OCI-LY1 (cell line): Measurements from ENCODE around the gene GNG4.

Source experiments
- H2AFZ ChIP-seq: fragments of 200-600 bp; sonication (generic), shearing (Covaris generic); 2 replicates; pipeline ENCODE4 v1.6.0; 2014; ENCODE audit warnings: antibody characterized with exemption, mild to moderate bottlenecking, low read length
- H3F3A ChIP-seq: fragments of 200-600 bp; sonication (generic), shearing (Covaris generic); 2 replicates; pipeline ENCODE4 v1.6.0; 2014; ENCODE audit warnings: mild to moderate bottlenecking, antibody characterized with exemption, low read length, moderate library complexity; ENCODE audit not compliant: insufficient read depth
- H3K27ac ChIP-seq: fragments of 200-600 bp; sonication (generic); 2 replicates; pipeline ENCODE4 v1.5.1; 2014; ENCODE audit warnings: low read length, mixed run types, mild to moderate bottlenecking, low read depth; ENCODE audit not compliant: poor library complexity, severe bottlenecking
- H3K27me3 ChIP-seq: fragments of 200-600 bp; sonication (generic); 2 replicates; pipeline ENCODE4 v1.6.0; 2014; ENCODE audit warnings: antibody characterized with exemption, mild to moderate bottlenecking, low read length, moderate library complexity; ENCODE audit not compliant: insufficient read depth
- H3K36me3 ChIP-seq: fragments of 200-600 bp; sonication (generic); 2 replicates; pipeline ENCODE4 v1.6.1; 2014; ENCODE audit warnings: mild to moderate bottlenecking, antibody characterized with exemption, low read length, moderate library complexity, mixed read lengths; ENCODE audit not compliant: insufficient read depth
- H3K4me1 ChIP-seq: fragments of 200-600 bp; sonication (generic); 2 replicates; pipeline ENCODE4 v1.5.1; 2014; ENCODE audit warnings: mild to moderate bottlenecking, low read length, moderate library complexity; ENCODE audit not compliant: insufficient read depth, severe bottlenecking
- H3K4me2 ChIP-seq: fragments of 200-600 bp; sonication (generic), shearing (Covaris generic); 2 replicates; pipeline ENCODE4 v1.6.1; 2014; ENCODE audit warnings: low read length
- H3K4me3 ChIP-seq: fragments of 200-600 bp; sonication (generic); 2 replicates; pipeline ENCODE4 v1.5.1; 2014; ENCODE audit warnings: low read length, low read depth, mild to moderate bottlenecking, mixed read lengths; ENCODE audit not compliant: poor library complexity, severe bottlenecking
- H3K79me2 ChIP-seq: fragments of 200-600 bp; shearing (Covaris generic); 2 replicates; pipeline ENCODE4 v1.6.1; 2016; ENCODE audit warnings: mixed run types, low read length, mixed read lengths; ENCODE audit not compliant: insufficient read depth
- H3K9ac ChIP-seq: fragments of 200-600 bp; sonication (generic), shearing (Covaris generic); 2 replicates; pipeline ENCODE4 v1.6.1; 2014; ENCODE audit warnings: mild to moderate bottlenecking, low read length, mixed read lengths
- H3K9me2 ChIP-seq: fragments of 200-600 bp; sonication (generic), shearing (Covaris generic); 2 replicates; pipeline ENCODE4 v1.6.1; 2014; ENCODE audit warnings: low read depth, mild to moderate bottlenecking, low read length, mixed read lengths
- H3K9me3 ChIP-seq: fragments of 200-600 bp; shearing (Covaris generic); 2 replicates; pipeline ENCODE4 v1.6.1; 2014; ENCODE audit warnings: low read length, mixed read lengths
- H4K20me1 ChIP-seq: fragments of 200-600 bp; sonication (generic), shearing (Covaris generic); 2 replicates; pipeline ENCODE4 v1.6.0; 2016; ENCODE audit warnings: mild to moderate bottlenecking, low read length; ENCODE audit not compliant: insufficient read depth
- EZH2 ChIP-seq: fragments of 200-600 bp; sonication (generic), shearing (Covaris generic); IDR thresholded peaks from 2 replicates; pipeline ENCODE4 v1.8.0; 2017; ENCODE audit warnings: borderline replicate concordance, mixed run types, mild to moderate bottlenecking, antibody characterized with exemption, low read length, moderate library complexity, mixed read lengths
- TF ChIP-seq, protein P1 (sequence below): fragments of 200-600 bp; sonication (generic), shearing (Covaris generic); IDR thresholded peaks from 2 replicates; pipeline ENCODE4 v1.5.1; 2017; ENCODE audit warnings: mild to moderate bottlenecking, antibody characterized with exemption, low read length, moderate library complexity, mixed read lengths

The GNG4 gene

DNA sequence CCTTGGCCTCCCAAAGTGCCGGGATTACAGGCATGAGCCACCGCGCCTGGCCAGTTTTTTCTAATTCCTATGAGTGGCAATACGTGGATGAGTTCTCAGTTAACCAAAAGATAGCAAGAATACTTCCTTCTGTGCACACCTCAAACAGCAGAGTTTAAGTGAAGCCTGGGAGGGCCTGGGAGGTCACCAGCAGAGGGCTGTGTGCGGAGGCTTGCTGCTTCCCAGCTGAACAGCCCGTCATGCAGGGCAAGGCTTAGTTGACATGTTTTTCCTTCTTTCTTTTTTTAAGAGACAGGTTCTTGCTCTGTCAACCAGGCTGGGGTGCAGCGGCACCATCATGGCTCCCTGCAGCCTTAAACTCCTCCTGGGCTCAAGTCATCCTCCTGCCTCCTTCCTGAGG, 17.8 kb downstream of the GNG4 start:
- Histone ChIP-seq H4K20me1 (no peaks in the 10 kb centered on the region), H3K27me3 (no peaks in the 10 kb centered on the region; the same call in 1 of the 2 replicates), H3K9me3 (no peaks in the 10 kb centered on the region), H3K4me1 (no peaks in the 10 kb centered on the region), H3K27ac (no peak overlapping the region), H3K79me2 (no peaks in the 10 kb centered on the region), H3F3A (no peaks in the 10 kb centered on the region), H3K9me2 (no peaks in the 10 kb centered on the region), H3K4me3 (no peak overlapping the region), H3K4me2 (no peak overlapping the region), H3K36me3 (no peaks in the 10 kb centered on the region), H2AFZ (no peak overlapping the region), H3K9ac (no peak overlapping the region)
- TF ChIP-seq, protein P1, sequence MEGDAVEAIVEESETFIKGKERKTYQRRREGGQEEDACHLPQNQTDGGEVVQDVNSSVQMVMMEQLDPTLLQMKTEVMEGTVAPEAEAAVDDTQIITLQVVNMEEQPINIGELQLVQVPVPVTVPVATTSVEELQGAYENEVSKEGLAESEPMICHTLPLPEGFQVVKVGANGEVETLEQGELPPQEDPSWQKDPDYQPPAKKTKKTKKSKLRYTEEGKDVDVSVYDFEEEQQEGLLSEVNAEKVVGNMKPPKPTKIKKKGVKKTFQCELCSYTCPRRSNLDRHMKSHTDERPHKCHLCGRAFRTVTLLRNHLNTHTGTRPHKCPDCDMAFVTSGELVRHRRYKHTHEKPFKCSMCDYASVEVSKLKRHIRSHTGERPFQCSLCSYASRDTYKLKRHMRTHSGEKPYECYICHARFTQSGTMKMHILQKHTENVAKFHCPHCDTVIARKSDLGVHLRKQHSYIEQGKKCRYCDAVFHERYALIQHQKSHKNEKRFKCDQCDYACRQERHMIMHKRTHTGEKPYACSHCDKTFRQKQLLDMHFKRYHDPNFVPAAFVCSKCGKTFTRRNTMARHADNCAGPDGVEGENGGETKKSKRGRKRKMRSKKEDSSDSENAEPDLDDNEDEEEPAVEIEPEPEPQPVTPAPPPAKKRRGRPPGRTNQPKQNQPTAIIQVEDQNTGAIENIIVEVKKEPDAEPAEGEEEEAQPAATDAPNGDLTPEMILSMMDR: 0 out of 2 replicates have a peak, but pooled peaks have one; percentile 5
- no peak for TF ChIP-seq EZH2

DNA sequence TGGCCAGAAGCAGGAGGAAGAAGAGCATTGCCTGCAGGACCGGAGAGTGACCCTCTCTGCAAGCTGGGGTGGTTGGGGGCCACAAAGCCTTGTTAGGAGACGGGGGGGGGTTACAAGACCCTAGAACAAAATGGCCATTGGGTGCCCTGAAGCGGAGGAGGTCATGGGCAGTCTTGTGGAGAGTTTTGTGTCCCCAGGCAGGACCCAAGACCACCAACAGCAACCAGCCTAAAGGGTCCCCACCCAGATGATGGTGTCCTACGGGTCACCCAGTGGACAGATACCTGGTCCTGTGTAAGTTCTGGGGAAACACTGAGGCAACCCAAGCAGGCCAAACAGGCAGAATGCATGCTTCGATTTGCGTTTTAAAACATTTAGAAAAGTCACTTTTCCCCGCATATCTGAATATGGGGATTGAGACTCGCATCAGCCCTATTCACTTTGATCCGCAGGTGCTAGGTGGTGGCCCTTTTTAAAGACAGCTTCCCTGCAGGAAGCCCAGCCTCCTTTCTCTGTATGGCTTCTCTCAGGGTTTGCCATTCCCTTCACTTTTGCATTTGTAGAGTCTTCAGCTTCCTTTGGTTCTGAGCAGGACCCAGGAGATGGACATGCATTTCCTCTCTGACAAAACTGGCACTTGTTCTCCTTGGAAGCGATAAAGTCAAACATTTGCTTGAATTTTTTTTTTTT, 21.1 kb downstream of the GNG4 start:
- Histone ChIP-seq H3K4me2 (no peak overlapping the region), H3K36me3 (no peaks in the 10 kb centered on the region), H2AFZ (no peak overlapping the region), H3K27ac (no peak overlapping the region), H3K4me3 (no peak overlapping the region), H3F3A (no peaks in the 10 kb centered on the region), H4K20me1 (no peaks in the 10 kb centered on the region), H3K9ac (no peak overlapping the region), H3K9me3 (no peaks in the 10 kb centered on the region), H3K9me2 (no peaks in the 10 kb centered on the region), H3K4me1 (no peaks in the 10 kb centered on the region), H3K27me3 (no peaks in the 10 kb centered on the region; the same call in 1 of the 2 replicates), H3K79me2 (no peaks in the 10 kb centered on the region)
- no peak for TF ChIP-seq EZH2
- TF ChIP-seq, protein P1: no peak

DNA sequence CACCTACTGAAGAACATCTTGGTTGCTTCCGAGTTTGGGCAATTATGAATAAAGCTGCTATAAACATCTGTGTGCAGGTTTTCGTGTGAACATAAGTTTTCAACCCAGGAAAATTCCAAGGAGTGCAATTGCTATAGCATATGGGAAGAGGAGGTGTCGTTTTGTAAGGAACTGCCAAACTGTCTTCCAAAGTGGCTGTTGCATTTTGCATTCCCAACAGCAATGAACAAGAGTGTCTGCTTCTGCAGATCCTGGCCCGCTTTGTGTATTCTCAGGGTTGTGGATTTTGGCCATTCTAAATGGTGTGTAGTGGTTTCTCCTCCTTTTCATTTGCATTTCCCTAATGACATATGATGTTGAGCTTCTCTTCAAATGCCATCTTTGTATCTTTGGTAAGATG, 23.8 kb downstream of the GNG4 start:
- H3K36me3 ChIP-seq: no peaks in the 10 kb centered on the region
- H3K9me3 ChIP-seq: no peaks in the 10 kb centered on the region
- H3F3A ChIP-seq: no peaks in the 10 kb centered on the region
- H3K9ac ChIP-seq: no peak overlapping the region
- no peak overlapping the region for H3K27ac ChIP-seq
- H3K9me2 ChIP-seq: no peaks in the 10 kb centered on the region
- H4K20me1 ChIP-seq: no peaks in the 10 kb centered on the region
- H2AFZ ChIP-seq: no peak overlapping the region
- no peak overlapping the region for H3K4me3 ChIP-seq
- TF ChIP-seq, protein P1: no peak
- TF ChIP-seq EZH2: no peak
- no peak overlapping the region for H3K4me2 ChIP-seq
- H3K79me2 ChIP-seq: no peaks in the 10 kb centered on the region
- H3K4me1 ChIP-seq: no peaks in the 10 kb centered on the region
- H3K27me3 ChIP-seq: no peaks in the 10 kb centered on the region; the same call in 1 of the 2 replicates
